SU-DHL-6 (cell line): ENCODE measurements around the gene JAM2.

Experiments
- H2AFZ ChIP-seq: fragments of 200-600 bp; sonication (generic); 2 replicates; pipeline ENCODE4 v1.6.1; 2014; ENCODE audit warnings: low read depth, mild to moderate bottlenecking, moderate library complexity, mixed read lengths, antibody characterized with exemption, low read length; ENCODE audit not compliant: severe bottlenecking
- H3F3A ChIP-seq: fragments of 200-600 bp; shearing (Covaris generic); 2 replicates; pipeline ENCODE4 v1.6.0; 2016; ENCODE audit warnings: antibody characterized with exemption, mild to moderate bottlenecking; ENCODE audit not compliant: insufficient read depth
- H3K27ac ChIP-seq: fragments of 200-600 bp; sonication (generic); 2 replicates; pipeline ENCODE4 v1.5.1; 2016; ENCODE audit warnings: low read depth, mild to moderate bottlenecking, low read length, moderate library complexity, mixed read lengths
- H3K27me3 ChIP-seq: fragments of 200-600 bp; sonication (generic), shearing (Covaris generic); 2 replicates; pipeline ENCODE4 v1.6.0; 2014; ENCODE audit warnings: mild to moderate bottlenecking, low read length
- H3K36me3 ChIP-seq: fragments of 200-600 bp; sonication (generic); 2 replicates; pipeline ENCODE4 v1.6.1; 2014; ENCODE audit warnings: mild to moderate bottlenecking, low read length, mixed read lengths
- H3K4me2 ChIP-seq: fragments of 300-600, 200-600 bp; shearing (Covaris generic), sonication (generic); 2 replicates; pipeline ENCODE4 v1.6.0; 2014; ENCODE audit warnings: low read length, low read depth, mild to moderate bottlenecking; ENCODE audit not compliant: poor library complexity, severe bottlenecking
- H3K4me3 ChIP-seq: fragments of 200-600 bp; sonication (generic); 2 replicates; pipeline ENCODE4 v1.5.1; 2014; ENCODE audit warnings: antibody characterized with exemption, low read length, mild to moderate bottlenecking, mixed read lengths; ENCODE audit not compliant: insufficient read depth, poor library complexity, severe bottlenecking
- H3K79me2 ChIP-seq: fragments of 200-600 bp; sonication (generic); 2 replicates; pipeline ENCODE4 v1.6.1; 2014; ENCODE audit warnings: mild to moderate bottlenecking, low read length, moderate library complexity; ENCODE audit not compliant: insufficient read depth
- H3K9ac ChIP-seq: fragments of 200-600 bp; sonication (generic); 2 replicates; pipeline ENCODE4 v1.7.0; 2014; ENCODE audit warnings: mild to moderate bottlenecking, low read length
- H3K9me2 ChIP-seq: fragments of 200-600 bp; sonication (generic); replicated peaks from 2 replicates; pipeline ENCODE4 v1.6.1; 2014; ENCODE audit warnings: low read length; ENCODE audit not compliant: insufficient read depth
- H3K9me3 ChIP-seq: fragments of 200-600 bp; sonication (generic); 2 replicates; pipeline ENCODE4 v1.6.1; 2014; ENCODE audit warnings: low read length, mixed read lengths; ENCODE audit not compliant: insufficient read depth
- H4K20me1 ChIP-seq: fragments of 200-600 bp; sonication (generic); 2 replicates; pipeline ENCODE4 v1.6.1; 2014; ENCODE audit warnings: low read depth, mild to moderate bottlenecking, antibody characterized with exemption, low read length, moderate library complexity, mixed read lengths
- EZH2phosphoT487 ChIP-seq: fragments of 200-600 bp; sonication (generic), shearing (Covaris generic); conservative IDR thresholded peaks from 2 replicates; pipeline ENCODE4 v1.6.1; 2018; ENCODE audit warnings: mild to moderate bottlenecking, antibody characterized with exemption, low read length, moderate library complexity, mixed read lengths
- TF ChIP-seq, protein P1 (sequence below): fragments of 200-600 bp; sonication (generic); IDR thresholded peaks from one replicate; pipeline ENCODE4 v1.5.1; 2017; ENCODE audit warnings: antibody characterized with exemption, mild to moderate bottlenecking, low read length, moderate library complexity; ENCODE audit not compliant: insufficient read depth, poor library complexity, severe bottlenecking

Gene JAM2

DNA sequence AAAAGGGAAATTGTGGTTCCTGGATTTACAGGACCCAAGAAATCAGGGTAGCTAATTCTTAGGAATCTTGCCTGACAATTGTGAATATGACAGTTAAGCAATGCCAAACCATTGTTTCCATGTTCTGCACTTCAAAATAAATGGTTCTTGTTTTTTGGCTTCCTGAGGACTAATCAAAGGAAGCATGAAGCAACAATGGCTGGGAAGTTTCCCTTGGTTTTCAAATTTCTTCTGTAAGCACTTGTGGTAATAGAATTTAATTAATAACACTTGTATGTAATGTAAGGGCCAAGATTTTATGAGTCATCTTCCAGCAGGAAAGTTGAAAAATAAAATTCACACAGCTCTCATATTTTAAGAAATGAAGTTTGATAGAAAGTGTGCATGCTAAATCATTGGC is 31.7 kb downstream of the JAM2 start:
- H3K27me3 ChIP-seq: no peaks in the 10 kb centered on the region
- no peaks in the 10 kb centered on the region for H3K79me2 ChIP-seq
- TF ChIP-seq, protein P1, sequence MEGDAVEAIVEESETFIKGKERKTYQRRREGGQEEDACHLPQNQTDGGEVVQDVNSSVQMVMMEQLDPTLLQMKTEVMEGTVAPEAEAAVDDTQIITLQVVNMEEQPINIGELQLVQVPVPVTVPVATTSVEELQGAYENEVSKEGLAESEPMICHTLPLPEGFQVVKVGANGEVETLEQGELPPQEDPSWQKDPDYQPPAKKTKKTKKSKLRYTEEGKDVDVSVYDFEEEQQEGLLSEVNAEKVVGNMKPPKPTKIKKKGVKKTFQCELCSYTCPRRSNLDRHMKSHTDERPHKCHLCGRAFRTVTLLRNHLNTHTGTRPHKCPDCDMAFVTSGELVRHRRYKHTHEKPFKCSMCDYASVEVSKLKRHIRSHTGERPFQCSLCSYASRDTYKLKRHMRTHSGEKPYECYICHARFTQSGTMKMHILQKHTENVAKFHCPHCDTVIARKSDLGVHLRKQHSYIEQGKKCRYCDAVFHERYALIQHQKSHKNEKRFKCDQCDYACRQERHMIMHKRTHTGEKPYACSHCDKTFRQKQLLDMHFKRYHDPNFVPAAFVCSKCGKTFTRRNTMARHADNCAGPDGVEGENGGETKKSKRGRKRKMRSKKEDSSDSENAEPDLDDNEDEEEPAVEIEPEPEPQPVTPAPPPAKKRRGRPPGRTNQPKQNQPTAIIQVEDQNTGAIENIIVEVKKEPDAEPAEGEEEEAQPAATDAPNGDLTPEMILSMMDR: no peak
- no peak for TF ChIP-seq EZH2phosphoT487
- no peak overlapping the region for H2AFZ ChIP-seq
- no peak overlapping the region for H3K4me2 ChIP-seq
- H3K27ac ChIP-seq: no peak overlapping the region
- no peaks in the 10 kb centered on the region for H3F3A ChIP-seq
- H3K4me3 ChIP-seq: no peak overlapping the region
- no peaks in the 10 kb centered on the region for H3K9me2 ChIP-seq
- H3K9me3 ChIP-seq: no peaks in the 10 kb centered on the region
- H3K36me3 ChIP-seq: no peaks in the 10 kb centered on the region
- no peaks in the 10 kb centered on the region for H4K20me1 ChIP-seq
- no peak overlapping the region for H3K9ac ChIP-seq

DNA sequence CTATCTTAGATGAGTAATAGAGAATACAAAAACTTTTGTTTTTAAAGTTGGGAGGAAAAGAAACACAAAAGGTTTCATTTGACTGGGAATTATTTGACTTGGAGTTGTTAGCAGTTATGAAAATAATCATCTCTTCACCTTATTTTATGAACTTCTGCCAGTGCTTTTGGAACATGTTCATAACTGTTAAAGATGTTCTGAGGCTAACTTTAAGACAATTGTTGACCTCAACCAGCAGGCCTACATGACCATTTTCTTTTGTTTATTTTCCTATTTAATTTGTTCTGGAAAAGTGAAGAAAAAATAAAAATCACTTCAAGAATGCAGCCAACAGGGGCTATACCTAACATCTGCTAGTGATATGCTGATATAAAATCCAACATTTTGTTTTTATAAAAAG is 37.4 kb downstream of the JAM2 start:
- Histone ChIP-seq H3K79me2 (no peaks in the 10 kb centered on the region), H2AFZ (no peak overlapping the region), H3K27ac (no peak overlapping the region), H3K4me2 (no peak overlapping the region), H3K9ac (no peak overlapping the region), H3K36me3 (no peaks in the 10 kb centered on the region), H3K9me2 (no peaks in the 10 kb centered on the region), H3K27me3 (no peaks in the 10 kb centered on the region), H3K9me3 (no peaks in the 10 kb centered on the region), H4K20me1 (no peaks in the 10 kb centered on the region), H3F3A (no peaks in the 10 kb centered on the region), H3K4me3 (no peak overlapping the region)
- TF ChIP-seq, protein P1: no peak
- no peak for TF ChIP-seq EZH2phosphoT487

DNA sequence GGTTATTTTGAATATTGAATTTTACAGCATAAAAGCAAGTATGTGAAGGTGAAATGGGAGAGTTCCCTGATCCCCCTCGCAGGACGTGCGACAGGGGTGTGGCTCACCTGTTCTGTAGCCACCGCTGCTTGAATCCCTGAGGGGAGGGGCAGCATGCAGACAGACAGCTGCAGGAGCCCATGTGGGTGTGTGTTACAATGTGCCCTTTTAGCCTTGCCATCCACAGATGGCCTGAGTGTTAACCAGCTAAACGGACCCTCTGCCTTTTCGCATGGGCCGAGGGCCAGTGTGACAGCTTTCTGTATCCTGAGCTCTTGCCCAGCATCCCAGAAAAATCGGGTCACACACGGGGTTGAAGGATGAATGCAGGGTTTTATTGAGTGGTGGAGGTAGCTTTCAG is 43.3 kb downstream of the JAM2 start:
- TF ChIP-seq, protein P1: no peak
- no peak for TF ChIP-seq EZH2phosphoT487
- no peaks in the 10 kb centered on the region for H3K27me3 ChIP-seq
- no peaks in the 10 kb centered on the region for H4K20me1 ChIP-seq
- no peaks in the 10 kb centered on the region for H3K36me3 ChIP-seq
- H3K4me3 ChIP-seq: no peak overlapping the region
- H3K9me2 ChIP-seq: no peaks in the 10 kb centered on the region
- H3K9me3 ChIP-seq: no peaks in the 10 kb centered on the region
- no peak overlapping the region for H3K27ac ChIP-seq
- no peak overlapping the region for H3K9ac ChIP-seq
- H2AFZ ChIP-seq: no peak overlapping the region
- no peaks in the 10 kb centered on the region for H3F3A ChIP-seq
- no peaks in the 10 kb centered on the region for H3K79me2 ChIP-seq
- no peak overlapping the region for H3K4me2 ChIP-seq

DNA sequence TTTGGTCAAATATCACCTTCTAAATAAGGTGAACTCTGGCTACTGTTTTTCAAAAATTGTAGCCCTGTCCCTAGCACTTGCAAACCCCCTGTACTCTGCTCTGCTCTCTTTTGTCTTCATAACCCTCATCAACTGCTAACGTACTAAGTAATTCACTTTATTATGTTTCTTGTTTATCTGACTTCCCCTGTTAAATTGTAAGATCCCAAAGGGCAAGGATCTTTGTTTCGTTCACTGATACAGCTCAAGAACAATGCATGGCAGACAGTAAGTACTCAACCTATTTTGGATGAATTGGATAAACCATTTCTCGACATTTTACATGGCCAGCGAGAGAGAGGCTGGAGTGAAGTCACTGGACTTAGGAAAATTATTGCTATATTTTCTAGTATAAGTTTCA is 48.7 kb downstream of the JAM2 start:
- no peak overlapping the region for H2AFZ ChIP-seq
- no peaks in the 10 kb centered on the region for H3K36me3 ChIP-seq
- H3K9me2 ChIP-seq: no peaks in the 10 kb centered on the region
- TF ChIP-seq, protein P1: no peak
- no peak for TF ChIP-seq EZH2phosphoT487
- no peaks in the 10 kb centered on the region for H3F3A ChIP-seq
- no peaks in the 10 kb centered on the region for H3K9me3 ChIP-seq
- no peak overlapping the region for H3K4me2 ChIP-seq
- no peaks in the 10 kb centered on the region for H4K20me1 ChIP-seq
- no peaks in the 10 kb centered on the region for H3K27me3 ChIP-seq
- no peak overlapping the region for H3K27ac ChIP-seq
- no peak overlapping the region for H3K4me3 ChIP-seq
- no peaks in the 10 kb centered on the region for H3K79me2 ChIP-seq
- H3K9ac ChIP-seq: no peak overlapping the region
